Bronchial epithelial cell (primary cell): ENCODE data around the gene ETFRF1. TPM values are rescaled to one million over a fixed set of nuclear protein-coding genes. Genes with fewer than 3 reads are reported as not detected.

ENCODE experiments used
- DNase-seq: peaks from one replicate; pipeline ENCODE4 v3.0.0-alpha.2; 2010; ENCODE audit warnings: low read depth
- FAIRE-seq: peaks from 2 replicates; lab custom pipeline; 2011; peaks lifted over from hg19 to GRCh38; lab: Jason Lieb, UNC
- H3K27me3 ChIP-seq: 2 replicates; pipeline ENCODE4 v1.5.1; 2011; ENCODE audit warnings: low read length; ENCODE audit not compliant: control insufficient read depth, insufficient read depth
- H3K36me3 ChIP-seq: 2 replicates; pipeline ENCODE4 v1.5.1; 2011; ENCODE audit warnings: low read length; ENCODE audit not compliant: control insufficient read depth, insufficient read depth
- H3K4me3 ChIP-seq: 2 replicates; pipeline ENCODE4 v1.5.1; 2011; ENCODE audit warnings: mild to moderate bottlenecking, low read depth, low read length, control low read depth
- CTCF ChIP-seq: IDR thresholded peaks from 2 replicates; pipeline ENCODE4 v1.5.1; 2011; ENCODE audit warnings: mild to moderate bottlenecking, moderate library complexity, low read length, control low read depth, inconsistent platforms; ENCODE audit not compliant: insufficient read depth, severe bottlenecking
- total RNA-seq: library from RNA; depleted of rRNA; stranded (reverse); fragments of >200 nt; gene quantifications from 2 replicates; pipeline ENCODE4 v1.2.1, GENCODE V29; 2014

ETFRF1 gene
- total RNA-seq, 1 donor from 2014 or later = 7.9 TPM

- TF ChIP-seq CTCF = no peak
Observed at GRCh38 chr12:25197608-25198007, 2.6 kb downstream of the ETFRF1 start.

GRCh38 chr12:25200703-25201102 is 5.7 kb downstream of the ETFRF1 start:
- no peaks in the 10 kb centered on the region for H3K36me3 ChIP-seq
- DNase-seq = peak; percentile 47
- no peak for FAIRE-seq
- H3K27me3 ChIP-seq = no peaks in the 10 kb centered on the region
- H3K4me3 ChIP-seq = no peak overlapping the region
- no peak for TF ChIP-seq CTCF

More at GRCh38 chr12:25197608-25198007, 2.6 kb downstream of the ETFRF1 start:
- DNase-seq (no peak), FAIRE-seq (no peak)
- Histone ChIP-seq H3K4me3 (no peak overlapping the region), H3K36me3 (no peaks in the 10 kb centered on the region), H3K27me3 (no peaks in the 10 kb centered on the region)

- TF ChIP-seq CTCF = no peak
- no peak for DNase-seq
- Histone ChIP-seq H3K36me3 (peaks cover 3% of the 10 kb centered on the region), H3K4me3 (no peak overlapping the region), H3K27me3 (no peaks in the 10 kb centered on the region)
- no peak for FAIRE-seq
Observed at GRCh38 chr12:25202137-25202536, 7.1 kb downstream of the ETFRF1 start.

GRCh38 chr12:25207411-25207810 is 12.4 kb downstream of the ETFRF1 start:
- Histone ChIP-seq H3K36me3 (peaks cover 6% of the 10 kb centered on the region), H3K4me3 (no peak overlapping the region), H3K27me3 (no peaks in the 10 kb centered on the region)
- FAIRE-seq (no peak), DNase-seq (no peak)
- no peak for TF ChIP-seq CTCF

- DNase-seq = no peak
- no peak for TF ChIP-seq CTCF
- FAIRE-seq = no peak
- Histone ChIP-seq H3K36me3 (peaks cover 6% of the 10 kb centered on the region), H3K4me3 (no peak overlapping the region), H3K27me3 (no peaks in the 10 kb centered on the region)
Observed at GRCh38 chr12:25207846-25208245, 12.8 kb downstream of the ETFRF1 start.

GRCh38 chr12:25208554-25208953 is 13.5 kb downstream of the ETFRF1 start:
- FAIRE-seq (no peak), DNase-seq (no peak)
- Histone ChIP-seq H3K27me3 (no peaks in the 10 kb centered on the region), H3K36me3 (peaks cover 6% of the 10 kb centered on the region), H3K4me3 (no peak overlapping the region)
- no peak for TF ChIP-seq CTCF
